ENCODE measurements around the gene SCNN1G. TPM values are rescaled to one million over a fixed set of nuclear protein-coding genes. Genes with fewer than 3 reads are reported as not detected.

SCNN1G gene
- total and polyA plus RNA-seq, 2 experiments from 2014 or later, result not detected

DNA sequence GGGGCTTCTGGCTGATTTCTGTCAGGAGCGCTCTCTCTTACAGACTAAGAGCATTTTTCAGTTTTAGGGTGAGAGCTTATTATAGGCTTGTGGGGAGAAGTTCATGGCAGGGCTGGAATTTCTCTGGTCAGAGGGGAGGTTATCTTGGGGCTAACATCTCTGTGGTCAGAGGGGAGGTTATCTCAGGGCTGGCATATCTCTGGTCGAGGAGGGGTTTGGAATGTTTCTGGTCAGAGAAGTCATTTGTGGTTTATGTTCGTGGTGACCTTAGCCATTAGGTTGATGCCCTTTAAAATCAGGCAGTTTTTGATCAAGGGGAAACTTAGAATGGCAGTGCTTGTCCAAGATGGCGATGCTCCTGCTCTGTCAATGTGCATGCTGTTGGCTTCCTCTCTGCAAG is 22.5 kb upstream of the SCNN1G start:
- in situ Hi-C loops (cut with MboI), result no loop called here
- DNase-seq, result no peak
- Histone ChIP-seq H3K79me2 (ENCODE audit: insufficient read depth) (no peaks in the 10 kb centered on the region), H3K4me2 (ENCODE audit: unreplicated experiment) (no peak overlapping the region), H3K36me3 (ENCODE audit: low read depth) (no peaks in the 10 kb centered on the region), H3K9ac (no peak overlapping the region), H3F3A (ENCODE audit: insufficient read depth) (no peaks in the 10 kb centered on the region), H3K9me3 (ENCODE audit: low read depth) (no peaks in the 10 kb centered on the region), H3K9me2 (ENCODE audit: insufficient read depth) (no peaks in the 10 kb centered on the region), H3K27me3 (replicated peaks; ENCODE audit: insufficient read depth) (no peaks in the 10 kb centered on the region), H3K27ac (no peak overlapping the region), H4K20me1 (ENCODE audit: insufficient read depth) (no peaks in the 10 kb centered on the region), H2AFZ (no peak overlapping the region), H3K4me1 (ENCODE audit: insufficient read depth) (no peaks in the 10 kb centered on the region), H3K4me3 (no peak overlapping the region)
- no peak for TF ChIP-seq EZH2 (IDR thresholded peaks at IDR 0.05; ENCODE audit: insufficient read depth, poor library complexity, severe bottlenecking)
- no peak for TF ChIP-seq EZH2phosphoT487 (IDR thresholded peaks at IDR 0.05; ENCODE audit: insufficient read depth, low read depth)
- 43 to 48% methylated on average over 4 of the region's 4 CpGs for WGBS, 2 experiments (ENCODE audit: low coverage in 1 of 2, low lambda C conversion rate in 2 of 2, missing lambda C conversion rate in 2 of 2)

DNA sequence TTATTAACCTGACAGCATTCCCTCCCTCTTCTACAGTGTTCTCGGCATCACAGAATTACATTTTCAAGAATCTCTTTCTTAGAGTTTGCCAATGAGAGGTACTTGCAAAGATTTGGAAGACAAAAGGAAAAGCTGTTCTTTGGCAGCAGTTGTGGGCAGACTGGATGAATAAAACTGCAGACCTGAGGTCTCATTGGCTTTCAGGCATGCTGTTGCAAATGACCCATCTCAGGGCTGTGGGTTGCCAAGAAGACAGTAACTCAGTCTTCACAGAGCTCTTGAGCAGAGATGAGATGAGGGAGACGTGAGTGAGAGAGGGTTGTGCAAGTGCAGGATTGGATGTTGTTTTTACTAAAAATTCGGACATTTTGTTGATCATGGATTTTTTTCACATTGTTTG is 22.0 kb upstream of the SCNN1G start:
- in situ Hi-C loops (cut with MboI), result no loop called here
- Histone ChIP-seq H3F3A (ENCODE audit: insufficient read depth) (no peaks in the 10 kb centered on the region), H3K9me3 (ENCODE audit: low read depth) (no peaks in the 10 kb centered on the region), H3K4me2 (ENCODE audit: unreplicated experiment) (no peak overlapping the region), H3K36me3 (ENCODE audit: low read depth) (no peaks in the 10 kb centered on the region), H3K27me3 (replicated peaks; ENCODE audit: insufficient read depth) (no peaks in the 10 kb centered on the region), H2AFZ (no peak overlapping the region), H3K79me2 (ENCODE audit: insufficient read depth) (no peaks in the 10 kb centered on the region), H3K9ac (no peak overlapping the region), H3K4me3 (no peak overlapping the region), H3K27ac (no peak overlapping the region), H3K9me2 (ENCODE audit: insufficient read depth) (no peaks in the 10 kb centered on the region), H3K4me1 (ENCODE audit: insufficient read depth) (no peaks in the 10 kb centered on the region), H4K20me1 (ENCODE audit: insufficient read depth) (no peaks in the 10 kb centered on the region)
- TF ChIP-seq EZH2phosphoT487 (IDR thresholded peaks at IDR 0.05; ENCODE audit: insufficient read depth, low read depth) (no peak), EZH2 (IDR thresholded peaks at IDR 0.05; ENCODE audit: insufficient read depth, poor library complexity, severe bottlenecking) (no peak)
- DNase-seq, result no peak
- WGBS, 2 experiments (ENCODE audit: low coverage in 1 of 2, low lambda C conversion rate in 2 of 2, missing lambda C conversion rate in 2 of 2), result 34 to 43% methylated on average over 3 of the region's 3 CpGs

DNA sequence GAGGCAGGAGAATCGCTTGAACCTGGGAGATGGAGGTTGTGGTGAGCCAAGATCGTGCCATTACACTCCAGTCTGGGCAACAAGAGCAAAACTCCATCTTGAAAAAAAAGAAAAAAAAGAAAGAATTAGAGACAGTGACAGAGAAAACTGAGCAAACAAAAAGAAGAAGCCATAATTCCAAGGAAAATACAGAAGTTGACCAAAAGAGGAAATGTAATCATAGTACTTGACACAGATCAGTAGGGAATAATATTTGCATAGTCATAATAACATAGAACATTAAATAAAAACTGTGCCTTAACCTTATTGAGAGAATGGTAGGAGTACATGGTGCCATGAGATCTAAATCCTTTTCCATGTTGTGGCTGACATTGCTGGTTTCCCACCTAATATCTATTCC is 18.6 kb upstream of the SCNN1G start:
- WGBS, 2 experiments (ENCODE audit: low coverage in 1 of 2, low lambda C conversion rate in 2 of 2, missing lambda C conversion rate in 2 of 2), result 48 to 51% methylated on average over 2 of the region's 2 CpGs

DNA sequence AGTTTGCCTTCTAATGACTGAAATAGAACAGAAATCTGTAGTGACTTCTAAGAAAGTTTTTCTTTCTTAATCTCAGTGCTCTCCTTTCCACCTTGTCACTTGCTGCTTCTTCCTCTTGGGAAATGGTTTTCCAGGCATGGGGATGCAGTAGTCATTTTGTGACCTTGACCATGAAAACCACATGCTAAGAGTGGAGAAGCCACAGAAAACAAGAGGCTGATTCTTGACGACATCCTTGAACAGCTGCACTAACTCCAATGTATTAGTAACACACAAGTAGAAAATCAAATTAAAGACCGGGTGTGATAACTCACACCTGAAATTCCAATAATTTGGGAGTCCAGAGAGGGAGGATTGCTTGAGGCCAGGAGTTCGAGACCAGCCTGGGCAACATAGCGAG is 17.8 kb upstream of the SCNN1G start:
- in situ Hi-C loops (cut with MboI), result no loop called here
- H3F3A ChIP-seq (ENCODE audit: insufficient read depth), result no peaks in the 10 kb centered on the region
- H3K79me2 ChIP-seq (ENCODE audit: insufficient read depth), result no peaks in the 10 kb centered on the region
- H4K20me1 ChIP-seq (ENCODE audit: insufficient read depth), result no peaks in the 10 kb centered on the region
- no peak overlapping the region for H2AFZ ChIP-seq
- no peak overlapping the region for H3K4me3 ChIP-seq
- no peaks in the 10 kb centered on the region for H3K9me2 ChIP-seq (ENCODE audit: insufficient read depth)
- no peak for TF ChIP-seq EZH2 (IDR thresholded peaks at IDR 0.05; ENCODE audit: insufficient read depth, poor library complexity, severe bottlenecking)
- no peak for TF ChIP-seq EZH2phosphoT487 (IDR thresholded peaks at IDR 0.05; ENCODE audit: insufficient read depth, low read depth)
- H3K27ac ChIP-seq, result no peak overlapping the region
- DNase-seq, result no peak
- H3K36me3 ChIP-seq (ENCODE audit: low read depth), result no peaks in the 10 kb centered on the region
- no peak overlapping the region for H3K9ac ChIP-seq
- H3K9me3 ChIP-seq (ENCODE audit: low read depth), result no peaks in the 10 kb centered on the region
- H3K27me3 ChIP-seq (replicated peaks; ENCODE audit: insufficient read depth), result no peaks in the 10 kb centered on the region
- H3K4me1 ChIP-seq (ENCODE audit: insufficient read depth), result no peaks in the 10 kb centered on the region
- H3K4me2 ChIP-seq (ENCODE audit: unreplicated experiment), result no peak overlapping the region
- 41 to 42% methylated on average over 4 of the region's 4 CpGs for WGBS, 2 experiments (ENCODE audit: low coverage in 1 of 2, low lambda C conversion rate in 2 of 2, missing lambda C conversion rate in 2 of 2)

More for the DNA sequence above, 18.6 kb upstream of the SCNN1G start:
- no peak overlapping the region for H3K4me2 ChIP-seq (ENCODE audit: unreplicated experiment)
- no peaks in the 10 kb centered on the region for H3K9me3 ChIP-seq (ENCODE audit: low read depth)
- no peak overlapping the region for H2AFZ ChIP-seq
- no peak for TF ChIP-seq EZH2 (IDR thresholded peaks at IDR 0.05; ENCODE audit: insufficient read depth, poor library complexity, severe bottlenecking)
- TF ChIP-seq EZH2phosphoT487 (IDR thresholded peaks at IDR 0.05; ENCODE audit: insufficient read depth, low read depth), result no peak
- no peaks in the 10 kb centered on the region for H3F3A ChIP-seq (ENCODE audit: insufficient read depth)
- H4K20me1 ChIP-seq (ENCODE audit: insufficient read depth), result no peaks in the 10 kb centered on the region
- H3K79me2 ChIP-seq (ENCODE audit: insufficient read depth), result no peaks in the 10 kb centered on the region
- no peaks in the 10 kb centered on the region for H3K4me1 ChIP-seq (ENCODE audit: insufficient read depth)
- H3K4me3 ChIP-seq, result no peak overlapping the region
- H3K36me3 ChIP-seq (ENCODE audit: low read depth), result no peaks in the 10 kb centered on the region
- in situ Hi-C loops (cut with MboI), result no loop called here
- no peaks in the 10 kb centered on the region for H3K9me2 ChIP-seq (ENCODE audit: insufficient read depth)
- H3K27ac ChIP-seq, result no peak overlapping the region
- no peak for DNase-seq
- no peaks in the 10 kb centered on the region for H3K27me3 ChIP-seq (replicated peaks; ENCODE audit: insufficient read depth)
- no peak overlapping the region for H3K9ac ChIP-seq

DNA sequence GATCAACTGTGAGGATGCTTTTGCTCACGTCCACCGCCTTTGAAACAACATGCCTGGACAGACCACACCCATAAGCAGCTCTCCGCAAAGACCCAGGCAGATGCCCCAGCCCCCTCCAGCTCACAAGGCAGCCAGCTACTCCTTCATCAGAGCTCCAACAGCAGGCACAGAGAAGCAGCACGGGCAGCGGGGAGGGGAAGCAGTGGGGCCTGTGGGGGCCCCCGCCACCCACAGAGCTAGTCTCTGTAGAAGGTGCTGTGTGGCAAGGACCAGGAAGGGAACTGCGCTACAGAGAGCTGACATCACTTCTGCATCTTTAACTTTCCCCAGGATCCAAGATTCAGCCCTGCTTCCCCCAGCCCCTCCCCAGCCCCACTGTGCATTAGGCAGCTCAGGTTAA is 10.0 kb upstream of the SCNN1G start:
- DNase-seq, result no peak

More for the DNA sequence above, 10.0 kb upstream of the SCNN1G start:
- H3K9ac ChIP-seq, result no peak overlapping the region
- TF ChIP-seq EZH2 (IDR thresholded peaks at IDR 0.05; ENCODE audit: insufficient read depth, poor library complexity, severe bottlenecking) (no peak), EZH2phosphoT487 (IDR thresholded peaks at IDR 0.05; ENCODE audit: insufficient read depth, low read depth) (no peak)
- H3K9me2 ChIP-seq (ENCODE audit: insufficient read depth), result no peaks in the 10 kb centered on the region
- no peaks in the 10 kb centered on the region for H3F3A ChIP-seq (ENCODE audit: insufficient read depth)
- no peaks in the 10 kb centered on the region for H4K20me1 ChIP-seq (ENCODE audit: insufficient read depth)
- H3K79me2 ChIP-seq (ENCODE audit: insufficient read depth), result no peaks in the 10 kb centered on the region
- H3K9me3 ChIP-seq (ENCODE audit: low read depth), result no peaks in the 10 kb centered on the region
- H3K36me3 ChIP-seq (ENCODE audit: low read depth), result no peaks in the 10 kb centered on the region
- no peak overlapping the region for H3K27ac ChIP-seq
- H3K4me2 ChIP-seq (ENCODE audit: unreplicated experiment), result no peak overlapping the region
- in situ Hi-C loops (cut with MboI), result no loop called here
- H2AFZ ChIP-seq, result no peak overlapping the region
- H3K4me3 ChIP-seq, result no peak overlapping the region
- H3K27me3 ChIP-seq (replicated peaks; ENCODE audit: insufficient read depth), result no peaks in the 10 kb centered on the region
- WGBS, 2 experiments (ENCODE audit: low coverage in 1 of 2, low lambda C conversion rate in 2 of 2, missing lambda C conversion rate in 2 of 2), result 53 to 54% methylated on average over 4 to 7 of the region's 7 CpGs
- H3K4me1 ChIP-seq (ENCODE audit: insufficient read depth), result no peaks in the 10 kb centered on the region

Data from GM23248 (cell line).